HepG2 (cell line): ENCODE results near the gene PHKB. TPM values are rescaled to one million over a fixed set of nuclear protein-coding genes. Genes with fewer than 3 reads are reported as not detected.

Experiments
- GATAD2A ChIP-seq: IDR thresholded peaks from 2 replicates; pipeline ENCODE4 v1.6.1; 2016
- HNRNPLL ChIP-seq: fragments of 200-400 bp; formaldehyde crosslinking; IDR thresholded peaks from 2 replicates; pipeline ENCODE4 v1.6.1; 2017; ENCODE audit warnings: mild to moderate bottlenecking, low read depth, low read length; ENCODE audit not compliant: poor library complexity, severe bottlenecking
- JDP2 ChIP-seq: sonication (generic); formaldehyde crosslinking; IDR thresholded peaks from 2 replicates; pipeline ENCODE4 v1.8.1; 2022; ENCODE audit warnings: missing genetic modification reagents, borderline replicate concordance
- NR2C2 ChIP-seq: sonication (generic); formaldehyde crosslinking; IDR thresholded peaks from 2 replicates; pipeline ENCODE4 v1.4.0; 2020; ENCODE audit warnings: missing genetic modification reagents, mild to moderate bottlenecking, moderate library complexity, borderline replicate concordance
- SMC3 ChIP-seq: IDR thresholded peaks from 2 replicates; pipeline ENCODE4 v1.6.1; 2011; ENCODE audit warnings: low read length, improper control_type of control experiment
- THAP11 ChIP-seq: IDR thresholded peaks from 2 replicates; pipeline ENCODE4 v1.6.1; 2016; ENCODE audit warnings: missing biosample characterization, missing genetic modification reagents
- ZNF251 ChIP-seq: sonication (generic); formaldehyde crosslinking; IDR thresholded peaks from 2 replicates; pipeline ENCODE4 v1.9.0; 2021; ENCODE audit warnings: mild to moderate bottlenecking, missing genetic modification reagents
- ZNF282 ChIP-seq: fragments of 450-650 bp; IDR thresholded peaks from 2 replicates; pipeline ENCODE4 v1.6.1; 2018; ENCODE audit not compliant: partially characterized antibody
- ZNF350 ChIP-seq: sonication (generic); formaldehyde crosslinking; IDR thresholded peaks from 2 replicates; pipeline ENCODE4 v1.4.0; 2020; ENCODE audit warnings: mild to moderate bottlenecking, low read depth, missing genetic modification reagents, borderline replicate concordance
- ZNF468 ChIP-seq: sonication (generic); formaldehyde crosslinking; IDR thresholded peaks from 2 replicates; pipeline ENCODE4 v1.8.0; 2022; ENCODE audit warnings: mild to moderate bottlenecking, moderate library complexity, missing genetic modification reagents
- polyA plus RNA-seq, 8 experiments: library from polyadenylated mRNA; depleted of rRNA in 3 of 8; stranded (reverse) in 7 of 8; unstranded in 1 of 8; fragments of >200 nt; fragmentation: Illumina TruSeq in 4 of 8; extraction: Trizol in 4 of 8; gene quantifications; 2 replicates each; pipeline versions ENCODE4 v1.2.1 to v1.2.3, GENCODE V29; 2011 to 2016; ENCODE audit warnings: low read depth in 4 of 8, missing spikeins in 1 of 8, mixed read lengths in 1 of 8; ENCODE audit not compliant: insufficient read depth in 1 of 8
- total RNA-seq, 5 experiments: library from RNA; depleted of rRNA; stranded (reverse); fragments of >200 nt; fragmentation: Illumina TruSeq; extraction: Trizol; gene quantifications; 2 replicates each; pipeline ENCODE4 v1.2.3, GENCODE V29; 2016; ENCODE audit warnings: low read depth in 1 of 5
- TF ChIP-seq, protein P1 (sequence below): sonication (generic); formaldehyde crosslinking; IDR thresholded peaks from 2 replicates; pipeline ENCODE4 v1.4.0; 2020; ENCODE audit warnings: missing genetic modification reagents
- TF ChIP-seq, protein P2 (sequence below): sonication (generic); formaldehyde crosslinking; conservative IDR thresholded peaks from 2 replicates; pipeline ENCODE4 v1.4.0; 2020; ENCODE audit warnings: missing genetic modification reagents
- TF ChIP-seq, protein P3 (sequence below): sonication (generic); formaldehyde crosslinking; IDR thresholded peaks from 2 replicates; pipeline ENCODE4 v1.8.0; 2022; ENCODE audit warnings: mild to moderate bottlenecking, missing genetic modification reagents, moderate library complexity
- TF ChIP-seq, protein P4 (sequence below), 2 experiments: sonication (generic) in 1 of 2; formaldehyde crosslinking in 1 of 2; IDR thresholded peaks; 2 replicates each; pipeline versions ENCODE4 v1.4.0 to v1.6.1; 2018 to 2020; ENCODE audit warnings: missing genetic modification reagents in 2 of 2, borderline replicate concordance in 1 of 2, low read depth in 1 of 2, mild to moderate bottlenecking in 1 of 2, missing biosample characterization in 1 of 2
- TF ChIP-seq, protein P5 (sequence below): sonication (generic); formaldehyde crosslinking; IDR thresholded peaks from 2 replicates; pipeline ENCODE4 v1.4.0; 2020; ENCODE audit warnings: missing genetic modification reagents
- TF ChIP-seq, protein P6 (sequence below): IDR thresholded peaks from 2 replicates; pipeline ENCODE4 v1.6.1; 2016; ENCODE audit warnings: missing genetic modification reagents, missing compliant biosample characterization
- TF ChIP-seq, protein P7 (sequence below): sonication (generic); formaldehyde crosslinking; IDR thresholded peaks from 2 replicates; pipeline ENCODE4 v1.5.1; 2020; ENCODE audit warnings: mild to moderate bottlenecking, missing genetic modification reagents, borderline replicate concordance
- TF ChIP-seq, protein P8 (sequence below): sonication (generic); formaldehyde crosslinking; IDR thresholded peaks from 2 replicates; pipeline ENCODE4 v1.4.0; 2020; ENCODE audit warnings: missing genetic modification reagents, borderline replicate concordance

PHKB gene
- total and polyA plus RNA-seq, 2 of the 13 experiments (the other 11 are each of a cell fraction or from before 2014, with no cell fraction given): 66.0 to 80.8 TPM

DNA sequence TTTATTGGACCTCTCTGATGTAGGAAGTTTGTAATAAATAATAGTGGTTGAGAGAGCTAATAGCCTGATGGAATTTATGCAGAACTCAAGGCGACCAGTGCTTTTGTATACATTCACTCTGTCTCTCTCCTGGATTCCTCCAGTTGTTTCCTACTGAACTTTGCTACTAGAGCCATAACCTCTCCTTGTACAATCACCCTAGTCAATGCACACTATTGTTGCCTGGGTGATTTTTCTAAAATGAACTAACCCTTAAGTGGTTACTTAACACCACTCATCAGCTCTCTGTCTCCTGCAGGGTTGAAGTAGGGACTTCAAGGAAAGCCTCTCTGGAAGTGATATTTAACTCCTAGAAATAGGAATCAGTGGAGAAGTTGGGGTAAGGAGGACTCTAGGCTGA, 9.7 kb downstream of the PHKB start (continued):
- TF ChIP-seq, protein P1, sequence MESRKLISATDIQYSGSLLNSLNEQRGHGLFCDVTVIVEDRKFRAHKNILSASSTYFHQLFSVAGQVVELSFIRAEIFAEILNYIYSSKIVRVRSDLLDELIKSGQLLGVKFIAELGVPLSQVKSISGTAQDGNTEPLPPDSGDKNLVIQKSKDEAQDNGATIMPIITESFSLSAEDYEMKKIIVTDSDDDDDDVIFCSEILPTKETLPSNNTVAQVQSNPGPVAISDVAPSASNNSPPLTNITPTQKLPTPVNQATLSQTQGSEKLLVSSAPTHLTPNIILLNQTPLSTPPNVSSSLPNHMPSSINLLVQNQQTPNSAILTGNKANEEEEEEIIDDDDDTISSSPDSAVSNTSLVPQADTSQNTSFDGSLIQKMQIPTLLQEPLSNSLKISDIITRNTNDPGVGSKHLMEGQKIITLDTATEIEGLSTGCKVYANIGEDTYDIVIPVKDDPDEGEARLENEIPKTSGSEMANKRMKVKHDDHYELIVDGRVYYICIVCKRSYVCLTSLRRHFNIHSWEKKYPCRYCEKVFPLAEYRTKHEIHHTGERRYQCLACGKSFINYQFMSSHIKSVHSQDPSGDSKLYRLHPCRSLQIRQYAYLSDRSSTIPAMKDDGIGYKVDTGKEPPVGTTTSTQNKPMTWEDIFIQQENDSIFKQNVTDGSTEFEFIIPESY: no peak
- peak; percentile 48; the same call in 1 of the 2 replicates for TF ChIP-seq GATAD2A (CRISPR knock-in tag)
- TF ChIP-seq, protein P2, sequence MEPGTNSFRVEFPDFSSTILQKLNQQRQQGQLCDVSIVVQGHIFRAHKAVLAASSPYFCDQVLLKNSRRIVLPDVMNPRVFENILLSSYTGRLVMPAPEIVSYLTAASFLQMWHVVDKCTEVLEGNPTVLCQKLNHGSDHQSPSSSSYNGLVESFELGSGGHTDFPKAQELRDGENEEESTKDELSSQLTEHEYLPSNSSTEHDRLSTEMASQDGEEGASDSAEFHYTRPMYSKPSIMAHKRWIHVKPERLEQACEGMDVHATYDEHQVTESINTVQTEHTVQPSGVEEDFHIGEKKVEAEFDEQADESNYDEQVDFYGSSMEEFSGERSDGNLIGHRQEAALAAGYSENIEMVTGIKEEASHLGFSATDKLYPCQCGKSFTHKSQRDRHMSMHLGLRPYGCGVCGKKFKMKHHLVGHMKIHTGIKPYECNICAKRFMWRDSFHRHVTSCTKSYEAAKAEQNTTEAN (CRISPR knock-in tag): 0 out of 2 replicates have a peak, but pooled peaks have one; percentile 17
- TF ChIP-seq, protein P3, sequence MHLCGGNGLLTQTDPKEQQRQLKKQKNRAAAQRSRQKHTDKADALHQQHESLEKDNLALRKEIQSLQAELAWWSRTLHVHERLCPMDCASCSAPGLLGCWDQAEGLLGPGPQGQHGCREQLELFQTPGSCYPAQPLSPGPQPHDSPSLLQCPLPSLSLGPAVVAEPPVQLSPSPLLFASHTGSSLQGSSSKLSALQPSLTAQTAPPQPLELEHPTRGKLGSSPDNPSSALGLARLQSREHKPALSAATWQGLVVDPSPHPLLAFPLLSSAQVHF (CRISPR knock-in tag): no peak
- TF ChIP-seq, protein P4, sequence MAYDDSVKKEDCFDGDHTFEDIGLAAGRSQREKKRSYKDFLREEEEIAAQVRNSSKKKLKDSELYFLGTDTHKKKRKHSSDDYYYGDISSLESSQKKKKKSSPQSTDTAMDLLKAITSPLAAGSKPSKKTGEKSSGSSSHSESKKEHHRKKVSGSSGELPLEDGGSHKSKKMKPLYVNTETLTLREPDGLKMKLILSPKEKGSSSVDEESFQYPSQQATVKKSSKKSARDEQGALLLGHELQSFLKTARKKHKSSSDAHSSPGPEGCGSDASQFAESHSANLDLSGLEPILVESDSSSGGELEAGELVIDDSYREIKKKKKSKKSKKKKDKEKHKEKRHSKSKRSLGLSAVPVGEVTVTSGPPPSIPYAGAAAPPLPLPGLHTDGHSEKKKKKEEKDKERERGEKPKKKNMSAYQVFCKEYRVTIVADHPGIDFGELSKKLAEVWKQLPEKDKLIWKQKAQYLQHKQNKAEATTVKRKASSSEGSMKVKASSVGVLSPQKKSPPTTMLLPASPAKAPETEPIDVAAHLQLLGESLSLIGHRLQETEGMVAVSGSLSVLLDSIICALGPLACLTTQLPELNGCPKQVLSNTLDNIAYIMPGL (CRISPR knock-in tag; IDR thresholded peaks at IDR 0.05; ENCODE audit: borderline replicate concordance in 1 of 2, low read depth in 1 of 2): no peak
- no peak for TF ChIP-seq ZNF350 (CRISPR knock-in tag)
- TF ChIP-seq, protein P5, sequence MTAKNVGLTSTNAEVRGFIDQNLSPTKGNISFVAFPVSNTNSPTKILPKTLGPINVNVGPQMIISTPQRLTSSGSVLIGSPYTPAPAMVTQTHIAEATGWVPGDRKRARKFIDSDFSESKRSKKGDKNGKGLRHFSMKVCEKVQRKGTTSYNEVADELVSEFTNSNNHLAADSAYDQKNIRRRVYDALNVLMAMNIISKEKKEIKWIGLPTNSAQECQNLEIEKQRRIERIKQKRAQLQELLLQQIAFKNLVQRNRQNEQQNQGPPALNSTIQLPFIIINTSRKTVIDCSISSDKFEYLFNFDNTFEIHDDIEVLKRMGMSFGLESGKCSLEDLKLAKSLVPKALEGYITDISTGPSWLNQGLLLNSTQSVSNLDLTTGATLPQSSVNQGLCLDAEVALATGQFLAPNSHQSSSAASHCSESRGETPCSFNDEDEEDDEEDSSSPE (CRISPR knock-in tag): no peak
- TF ChIP-seq, protein P6, sequence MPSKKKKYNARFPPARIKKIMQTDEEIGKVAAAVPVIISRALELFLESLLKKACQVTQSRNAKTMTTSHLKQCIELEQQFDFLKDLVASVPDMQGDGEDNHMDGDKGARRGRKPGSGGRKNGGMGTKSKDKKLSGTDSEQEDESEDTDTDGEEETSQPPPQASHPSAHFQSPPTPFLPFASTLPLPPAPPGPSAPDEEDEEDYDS (CRISPR knock-in tag): no peak
- TF ChIP-seq HNRNPLL: no peak
- TF ChIP-seq JDP2 (CRISPR knock-in tag): no peak
- TF ChIP-seq, protein P7, sequence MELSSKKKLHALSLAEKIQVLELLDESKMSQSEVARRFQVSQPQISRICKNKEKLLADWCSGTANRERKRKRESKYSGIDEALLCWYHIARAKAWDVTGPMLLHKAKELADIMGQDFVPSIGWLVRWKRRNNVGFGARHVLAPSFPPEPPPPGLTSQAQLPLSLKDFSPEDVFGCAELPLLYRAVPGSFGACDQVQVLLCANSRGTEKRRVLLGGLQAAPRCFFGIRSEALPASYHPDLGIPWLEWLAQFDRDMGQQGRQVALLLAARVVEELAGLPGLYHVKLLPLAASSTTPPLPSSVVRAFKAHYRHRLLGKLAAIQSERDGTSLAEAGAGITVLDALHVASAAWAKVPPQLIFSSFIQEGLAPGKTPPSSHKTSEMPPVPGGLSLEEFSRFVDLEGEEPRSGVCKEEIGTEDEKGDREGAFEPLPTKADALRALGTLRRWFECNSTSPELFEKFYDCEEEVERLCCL (CRISPR knock-in tag): no peak
- TF ChIP-seq ZNF282: no peak
- no peak for TF ChIP-seq ZNF251 (CRISPR knock-in tag)
- no peak for TF ChIP-seq ZNF468
- no peak for TF ChIP-seq SMC3
- no peak for TF ChIP-seq NR2C2 (CRISPR knock-in tag)
- peak; percentile 14; the same call in 1 of the 2 replicates for TF ChIP-seq THAP11 (CRISPR knock-in tag)
- TF ChIP-seq, protein P8, sequence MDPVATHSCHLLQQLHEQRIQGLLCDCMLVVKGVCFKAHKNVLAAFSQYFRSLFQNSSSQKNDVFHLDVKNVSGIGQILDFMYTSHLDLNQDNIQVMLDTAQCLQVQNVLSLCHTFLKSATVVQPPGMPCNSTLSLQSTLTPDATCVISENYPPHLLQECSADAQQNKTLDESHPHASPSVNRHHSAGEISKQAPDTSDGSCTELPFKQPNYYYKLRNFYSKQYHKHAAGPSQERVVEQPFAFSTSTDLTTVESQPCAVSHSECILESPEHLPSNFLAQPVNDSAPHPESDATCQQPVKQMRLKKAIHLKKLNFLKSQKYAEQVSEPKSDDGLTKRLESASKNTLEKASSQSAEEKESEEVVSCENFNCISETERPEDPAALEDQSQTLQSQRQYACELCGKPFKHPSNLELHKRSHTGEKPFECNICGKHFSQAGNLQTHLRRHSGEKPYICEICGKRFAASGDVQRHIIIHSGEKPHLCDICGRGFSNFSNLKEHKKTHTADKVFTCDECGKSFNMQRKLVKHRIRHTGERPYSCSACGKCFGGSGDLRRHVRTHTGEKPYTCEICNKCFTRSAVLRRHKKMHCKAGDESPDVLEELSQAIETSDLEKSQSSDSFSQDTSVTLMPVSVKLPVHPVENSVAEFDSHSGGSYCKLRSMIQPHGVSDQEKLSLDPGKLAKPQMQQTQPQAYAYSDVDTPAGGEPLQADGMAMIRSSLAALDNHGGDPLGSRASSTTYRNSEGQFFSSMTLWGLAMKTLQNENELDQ (CRISPR knock-in tag): no peak
